WTC11 (cell line): ENCODE measurements around the gene SNAP47. TPM values are rescaled to one million over a fixed set of nuclear protein-coding genes. Genes with fewer than 3 reads are reported as not detected.

Source experiments
- ATAC-seq: fragments of 200-7000 bp; cut with Tn5 transposase; 2 replicates; pipeline ENCODE4 v1.10.0; 2021; ENCODE audit warnings: mild to moderate bottlenecking, moderate library complexity
- CTCF ChIA-PET: fragments of 300-600 bp; sonication (Branson Sonifier 250); formaldehyde crosslinking; loops from one replicate; lab custom pipeline; 2021; ENCODE audit warnings: antibody characterized with exemption; lab: Charles Lee
- POLR2A ChIA-PET: fragments of 350-600 bp; sonication (Branson Sonifier 250); formaldehyde crosslinking; loops from one replicate; lab custom pipeline; 2021; ENCODE audit warnings: antibody characterized with exemption; lab: Charles Lee
- DNase-seq: peaks from one replicate; pipeline ENCODE4 v3.0.0; 2021; ENCODE audit warnings: low spot score
- H3K27ac Mint-ChIP-seq: 2 replicates; pipeline ENCODE4 v1.8.0; 2021; ENCODE audit warnings: mixed read lengths
- H3K27me3 Mint-ChIP-seq: 2 replicates; pipeline ENCODE4 v1.8.0; 2021; ENCODE audit warnings: low read depth, mild to moderate bottlenecking, moderate library complexity, mixed read lengths
- H3K36me3 Mint-ChIP-seq: 2 replicates; pipeline ENCODE4 v1.8.0; 2021; ENCODE audit warnings: mixed read lengths
- H3K4me1 Mint-ChIP-seq: 2 replicates; pipeline ENCODE4 v1.8.0; 2022; ENCODE audit warnings: mixed read lengths
- H3K4me3 Mint-ChIP-seq: 2 replicates; pipeline ENCODE4 v1.8.0; 2021; ENCODE audit warnings: mild to moderate bottlenecking, moderate library complexity, mixed read lengths
- H3K9me3 Mint-ChIP-seq: 2 replicates; pipeline ENCODE4 v1.8.0; 2021; ENCODE audit warnings: mixed read lengths
- ELF4 ChIP-seq: sonication (generic); formaldehyde crosslinking; IDR thresholded peaks from 2 replicates; pipeline ENCODE4 v1.8.1; 2022; ENCODE audit warnings: low read depth, mild to moderate bottlenecking, moderate library complexity, missing genetic modification reagents
- FOXP1 ChIP-seq: sonication (generic); formaldehyde crosslinking; IDR thresholded peaks from 2 replicates; pipeline ENCODE4 v1.8.0; 2022; ENCODE audit warnings: missing genetic modification reagents, mild to moderate bottlenecking, moderate library complexity, borderline replicate concordance
- GABPB1 ChIP-seq: sonication (generic); formaldehyde crosslinking; IDR thresholded peaks from 2 replicates; pipeline ENCODE4 v1.8.1; 2023; ENCODE audit warnings: mild to moderate bottlenecking, missing genetic modification reagents
- JAZF1 ChIP-seq: fragments of 250-450 bp; sonication (Bioruptor Pico); IDR thresholded peaks from 2 replicates; pipeline ENCODE4 v1.9.0; 2021; ENCODE audit warnings: moderate library complexity, mild to moderate bottlenecking, inconsistent platforms
- OVOL2 ChIP-seq: fragments of 250-450 bp; sonication (Bioruptor Pico); IDR thresholded peaks from 2 replicates; pipeline ENCODE4 v1.9.0; 2021; ENCODE audit warnings: mild to moderate bottlenecking, borderline replicate concordance
- SP1 ChIP-seq: sonication (generic); formaldehyde crosslinking; conservative IDR thresholded peaks from 2 replicates; pipeline ENCODE4 v1.8.1; 2022; ENCODE audit warnings: missing genetic modification reagents
- TP53 ChIP-seq: sonication (generic); formaldehyde crosslinking; IDR thresholded peaks from 2 replicates; pipeline ENCODE4 v1.8.1; 2023; ENCODE audit warnings: mild to moderate bottlenecking, missing genetic modification reagents
- ZNF219 ChIP-seq: sonication (generic); formaldehyde crosslinking; IDR thresholded peaks from 2 replicates; pipeline ENCODE4 v1.8.0; 2023; ENCODE audit warnings: missing genetic modification reagents, mild to moderate bottlenecking, borderline replicate concordance
- ZNF423 ChIP-seq: fragments of 250-450 bp; sonication (Bioruptor Pico); IDR thresholded peaks from 2 replicates; pipeline ENCODE4 v2.1.2; 2022; ENCODE audit warnings: mild to moderate bottlenecking, moderate library complexity
- ZNF671 ChIP-seq: fragments of 250-450 bp; sonication (Bioruptor Pico); IDR thresholded peaks from 2 replicates; pipeline ENCODE4 v1.8.0; 2021; ENCODE audit warnings: mild to moderate bottlenecking
- total RNA-seq: library from RNA; stranded (reverse); gene quantifications from 3 replicates; pipeline ENCODE4 v1.2.3, GENCODE V29; 2021
- TF ChIP-seq, protein P1 (sequence below): sonication (generic); formaldehyde crosslinking; IDR thresholded peaks from 2 replicates; pipeline ENCODE4 v1.8.1; 2023; ENCODE audit warnings: mild to moderate bottlenecking, missing genetic modification reagents
- TF ChIP-seq, protein P2 (sequence below): sonication (generic); formaldehyde crosslinking; IDR thresholded peaks from 2 replicates; pipeline ENCODE4 v1.8.1; 2022; ENCODE audit warnings: low read depth, missing genetic modification reagents, borderline replicate concordance
- TF ChIP-seq, protein P3 (sequence below): fragments of 250-450 bp; sonication (Bioruptor Pico); IDR thresholded peaks from 2 replicates; pipeline ENCODE4 v1.8.0; 2021; ENCODE audit warnings: mild to moderate bottlenecking
- TF ChIP-seq, protein P4 (sequence below): fragments of 250-450 bp; sonication (Bioruptor Pico); conservative IDR thresholded peaks from 2 replicates; pipeline ENCODE4 v1.9.0; 2021; ENCODE audit warnings: mild to moderate bottlenecking
- TF ChIP-seq, protein P5 (sequence below): fragments of 250-450 bp; sonication (Bioruptor Pico); IDR thresholded peaks from 2 replicates; pipeline ENCODE4 v1.9.0; 2021; ENCODE audit warnings: mild to moderate bottlenecking, borderline replicate concordance
- TF ChIP-seq, protein P6 (sequence below): sonication (generic); formaldehyde crosslinking; IDR thresholded peaks from 2 replicates; pipeline ENCODE4 v1.8.0; 2023; ENCODE audit warnings: mild to moderate bottlenecking, missing genetic modification reagents
- TF ChIP-seq, protein P7 (sequence below): sonication (generic); formaldehyde crosslinking; IDR thresholded peaks from 2 replicates; pipeline ENCODE4 v1.8.0; 2022; ENCODE audit warnings: mild to moderate bottlenecking, missing genetic modification reagents
- TF ChIP-seq, protein P8 (sequence below): sonication (generic); formaldehyde crosslinking; IDR thresholded peaks from 2 replicates; pipeline ENCODE4 v1.8.0; 2023; ENCODE audit warnings: missing genetic modification reagents

The SNAP47 gene
- total RNA-seq, 1 experiment from 2014 or later: 50.8 TPM

DNA sequence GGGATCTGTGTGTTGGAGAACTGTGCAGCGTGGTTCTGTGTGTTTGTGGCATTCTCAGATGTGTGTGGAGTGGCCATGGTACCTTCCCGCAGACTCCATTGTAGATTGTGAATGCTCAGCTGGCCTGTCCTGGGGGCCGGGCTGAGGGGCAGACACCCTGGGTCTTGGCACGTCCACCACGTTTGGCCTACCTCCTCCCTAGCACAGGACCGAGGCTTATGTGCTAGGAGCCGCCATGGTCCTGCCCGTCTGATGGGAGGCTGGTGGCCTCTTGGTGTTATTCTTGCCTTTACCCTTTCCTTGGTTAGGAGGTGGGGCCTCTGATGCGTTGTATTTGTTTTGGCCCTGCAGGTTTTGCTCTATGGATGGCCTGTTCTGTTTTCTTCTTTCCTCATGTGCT is 25.1 kb downstream of the SNAP47 start (continued):
- TF ChIP-seq ZNF423 (CRISPR knock-in tag): no peak
- no peak for TF ChIP-seq GABPB1 (CRISPR knock-in tag)
- TF ChIP-seq TP53: no peak
- TF ChIP-seq, protein P1, sequence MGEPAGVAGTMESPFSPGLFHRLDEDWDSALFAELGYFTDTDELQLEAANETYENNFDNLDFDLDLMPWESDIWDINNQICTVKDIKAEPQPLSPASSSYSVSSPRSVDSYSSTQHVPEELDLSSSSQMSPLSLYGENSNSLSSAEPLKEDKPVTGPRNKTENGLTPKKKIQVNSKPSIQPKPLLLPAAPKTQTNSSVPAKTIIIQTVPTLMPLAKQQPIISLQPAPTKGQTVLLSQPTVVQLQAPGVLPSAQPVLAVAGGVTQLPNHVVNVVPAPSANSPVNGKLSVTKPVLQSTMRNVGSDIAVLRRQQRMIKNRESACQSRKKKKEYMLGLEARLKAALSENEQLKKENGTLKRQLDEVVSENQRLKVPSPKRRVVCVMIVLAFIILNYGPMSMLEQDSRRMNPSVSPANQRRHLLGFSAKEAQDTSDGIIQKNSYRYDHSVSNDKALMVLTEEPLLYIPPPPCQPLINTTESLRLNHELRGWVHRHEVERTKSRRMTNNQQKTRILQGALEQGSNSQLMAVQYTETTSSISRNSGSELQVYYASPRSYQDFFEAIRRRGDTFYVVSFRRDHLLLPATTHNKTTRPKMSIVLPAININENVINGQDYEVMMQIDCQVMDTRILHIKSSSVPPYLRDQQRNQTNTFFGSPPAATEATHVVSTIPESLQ: no peak
- TF ChIP-seq OVOL2 (CRISPR knock-in tag): no peak
- TF ChIP-seq, protein P2, sequence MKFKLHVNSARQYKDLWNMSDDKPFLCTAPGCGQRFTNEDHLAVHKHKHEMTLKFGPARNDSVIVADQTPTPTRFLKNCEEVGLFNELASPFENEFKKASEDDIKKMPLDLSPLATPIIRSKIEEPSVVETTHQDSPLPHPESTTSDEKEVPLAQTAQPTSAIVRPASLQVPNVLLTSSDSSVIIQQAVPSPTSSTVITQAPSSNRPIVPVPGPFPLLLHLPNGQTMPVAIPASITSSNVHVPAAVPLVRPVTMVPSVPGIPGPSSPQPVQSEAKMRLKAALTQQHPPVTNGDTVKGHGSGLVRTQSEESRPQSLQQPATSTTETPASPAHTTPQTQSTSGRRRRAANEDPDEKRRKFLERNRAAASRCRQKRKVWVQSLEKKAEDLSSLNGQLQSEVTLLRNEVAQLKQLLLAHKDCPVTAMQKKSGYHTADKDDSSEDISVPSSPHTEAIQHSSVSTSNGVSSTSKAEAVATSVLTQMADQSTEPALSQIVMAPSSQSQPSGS (CRISPR knock-in tag): no peak
- TF ChIP-seq ZNF219 (CRISPR knock-in tag): no peak

DNA sequence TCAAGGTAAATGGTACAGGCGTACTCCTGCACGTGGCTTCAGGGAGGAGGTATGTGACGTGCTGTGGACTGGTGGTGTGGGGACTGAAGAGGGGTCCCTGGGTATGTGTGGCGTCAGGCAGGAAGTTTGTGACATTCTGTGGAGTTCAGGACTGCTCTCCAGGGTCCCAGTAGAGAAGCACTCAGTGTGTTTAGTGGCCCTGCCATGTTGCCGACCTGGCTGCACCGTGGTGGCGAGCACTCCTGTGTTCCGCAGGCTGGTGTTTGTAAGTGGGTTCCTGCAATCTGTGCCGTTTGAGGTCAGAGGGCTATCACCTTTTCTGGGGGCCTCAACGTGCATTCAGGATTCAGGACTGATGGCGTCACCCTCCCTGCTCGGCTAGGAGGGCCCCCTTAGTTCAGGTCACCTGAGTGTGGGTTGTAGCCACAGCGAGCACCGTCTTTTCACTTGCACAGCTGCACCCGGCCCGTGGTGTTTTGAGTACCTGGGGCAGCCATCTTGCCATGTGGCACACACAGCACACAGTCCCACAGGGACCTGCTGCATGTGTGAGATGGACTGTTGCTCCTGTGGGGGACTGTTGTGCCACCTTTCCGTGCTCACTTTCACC is 26.5 kb downstream of the SNAP47 start:
- TF ChIP-seq FOXP1 (CRISPR knock-in tag) (no peak), ELF4 (CRISPR knock-in tag) (no peak), ZNF671 (CRISPR knock-in tag) (no peak), JAZF1 (no peak), SP1 (CRISPR knock-in tag) (no peak)
- TF ChIP-seq, protein P2 (CRISPR knock-in tag): no peak
- TF ChIP-seq, protein P3, sequence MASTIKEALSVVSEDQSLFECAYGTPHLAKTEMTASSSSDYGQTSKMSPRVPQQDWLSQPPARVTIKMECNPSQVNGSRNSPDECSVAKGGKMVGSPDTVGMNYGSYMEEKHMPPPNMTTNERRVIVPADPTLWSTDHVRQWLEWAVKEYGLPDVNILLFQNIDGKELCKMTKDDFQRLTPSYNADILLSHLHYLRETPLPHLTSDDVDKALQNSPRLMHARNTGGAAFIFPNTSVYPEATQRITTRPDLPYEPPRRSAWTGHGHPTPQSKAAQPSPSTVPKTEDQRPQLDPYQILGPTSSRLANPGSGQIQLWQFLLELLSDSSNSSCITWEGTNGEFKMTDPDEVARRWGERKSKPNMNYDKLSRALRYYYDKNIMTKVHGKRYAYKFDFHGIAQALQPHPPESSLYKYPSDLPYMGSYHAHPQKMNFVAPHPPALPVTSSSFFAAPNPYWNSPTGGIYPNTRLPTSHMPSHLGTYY: no peak
- TF ChIP-seq, protein P4, sequence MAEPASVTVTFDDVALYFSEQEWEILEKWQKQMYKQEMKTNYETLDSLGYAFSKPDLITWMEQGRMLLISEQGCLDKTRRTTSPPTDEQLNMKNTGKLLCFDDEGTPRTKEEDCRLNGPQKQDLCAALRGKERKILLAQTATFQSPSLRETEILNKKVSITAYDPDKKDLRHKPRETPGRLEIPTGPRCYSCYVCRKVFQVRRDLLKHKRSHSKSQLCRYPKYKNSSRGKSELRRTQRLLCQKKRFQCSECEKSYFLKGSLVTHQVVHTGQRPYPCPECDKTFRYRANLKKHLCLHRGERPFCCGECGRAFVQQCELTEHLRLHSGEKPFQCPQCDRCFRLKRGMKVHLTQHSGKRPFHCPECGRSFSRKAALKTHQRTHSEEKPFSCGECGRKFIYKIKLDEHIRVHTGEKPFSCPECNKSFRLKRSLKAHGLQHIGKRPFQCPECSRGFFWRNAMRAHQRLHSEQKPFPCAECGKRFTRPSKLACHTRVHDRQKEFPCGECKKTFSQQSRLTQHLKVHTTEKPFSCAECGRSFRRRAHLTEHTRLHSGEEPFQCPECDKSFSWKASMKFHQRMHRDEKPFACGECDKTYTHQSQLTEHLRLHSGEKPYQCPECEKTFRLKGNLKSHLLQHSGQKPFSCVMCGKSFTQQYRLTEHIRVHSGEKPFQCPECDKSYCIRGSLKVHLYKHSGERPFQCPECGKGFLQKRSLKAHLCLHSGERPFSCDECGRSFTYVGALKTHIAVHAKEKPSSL (CRISPR knock-in tag): no peak
- TF ChIP-seq, protein P5, sequence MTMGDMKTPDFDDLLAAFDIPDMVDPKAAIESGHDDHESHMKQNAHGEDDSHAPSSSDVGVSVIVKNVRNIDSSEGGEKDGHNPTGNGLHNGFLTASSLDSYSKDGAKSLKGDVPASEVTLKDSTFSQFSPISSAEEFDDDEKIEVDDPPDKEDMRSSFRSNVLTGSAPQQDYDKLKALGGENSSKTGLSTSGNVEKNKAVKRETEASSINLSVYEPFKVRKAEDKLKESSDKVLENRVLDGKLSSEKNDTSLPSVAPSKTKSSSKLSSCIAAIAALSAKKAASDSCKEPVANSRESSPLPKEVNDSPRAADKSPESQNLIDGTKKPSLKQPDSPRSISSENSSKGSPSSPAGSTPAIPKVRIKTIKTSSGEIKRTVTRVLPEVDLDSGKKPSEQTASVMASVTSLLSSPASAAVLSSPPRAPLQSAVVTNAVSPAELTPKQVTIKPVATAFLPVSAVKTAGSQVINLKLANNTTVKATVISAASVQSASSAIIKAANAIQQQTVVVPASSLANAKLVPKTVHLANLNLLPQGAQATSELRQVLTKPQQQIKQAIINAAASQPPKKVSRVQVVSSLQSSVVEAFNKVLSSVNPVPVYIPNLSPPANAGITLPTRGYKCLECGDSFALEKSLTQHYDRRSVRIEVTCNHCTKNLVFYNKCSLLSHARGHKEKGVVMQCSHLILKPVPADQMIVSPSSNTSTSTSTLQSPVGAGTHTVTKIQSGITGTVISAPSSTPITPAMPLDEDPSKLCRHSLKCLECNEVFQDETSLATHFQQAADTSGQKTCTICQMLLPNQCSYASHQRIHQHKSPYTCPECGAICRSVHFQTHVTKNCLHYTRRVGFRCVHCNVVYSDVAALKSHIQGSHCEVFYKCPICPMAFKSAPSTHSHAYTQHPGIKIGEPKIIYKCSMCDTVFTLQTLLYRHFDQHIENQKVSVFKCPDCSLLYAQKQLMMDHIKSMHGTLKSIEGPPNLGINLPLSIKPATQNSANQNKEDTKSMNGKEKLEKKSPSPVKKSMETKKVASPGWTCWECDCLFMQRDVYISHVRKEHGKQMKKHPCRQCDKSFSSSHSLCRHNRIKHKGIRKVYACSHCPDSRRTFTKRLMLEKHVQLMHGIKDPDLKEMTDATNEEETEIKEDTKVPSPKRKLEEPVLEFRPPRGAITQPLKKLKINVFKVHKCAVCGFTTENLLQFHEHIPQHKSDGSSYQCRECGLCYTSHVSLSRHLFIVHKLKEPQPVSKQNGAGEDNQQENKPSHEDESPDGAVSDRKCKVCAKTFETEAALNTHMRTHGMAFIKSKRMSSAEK (CRISPR knock-in tag): no peak
- TF ChIP-seq, protein P6, sequence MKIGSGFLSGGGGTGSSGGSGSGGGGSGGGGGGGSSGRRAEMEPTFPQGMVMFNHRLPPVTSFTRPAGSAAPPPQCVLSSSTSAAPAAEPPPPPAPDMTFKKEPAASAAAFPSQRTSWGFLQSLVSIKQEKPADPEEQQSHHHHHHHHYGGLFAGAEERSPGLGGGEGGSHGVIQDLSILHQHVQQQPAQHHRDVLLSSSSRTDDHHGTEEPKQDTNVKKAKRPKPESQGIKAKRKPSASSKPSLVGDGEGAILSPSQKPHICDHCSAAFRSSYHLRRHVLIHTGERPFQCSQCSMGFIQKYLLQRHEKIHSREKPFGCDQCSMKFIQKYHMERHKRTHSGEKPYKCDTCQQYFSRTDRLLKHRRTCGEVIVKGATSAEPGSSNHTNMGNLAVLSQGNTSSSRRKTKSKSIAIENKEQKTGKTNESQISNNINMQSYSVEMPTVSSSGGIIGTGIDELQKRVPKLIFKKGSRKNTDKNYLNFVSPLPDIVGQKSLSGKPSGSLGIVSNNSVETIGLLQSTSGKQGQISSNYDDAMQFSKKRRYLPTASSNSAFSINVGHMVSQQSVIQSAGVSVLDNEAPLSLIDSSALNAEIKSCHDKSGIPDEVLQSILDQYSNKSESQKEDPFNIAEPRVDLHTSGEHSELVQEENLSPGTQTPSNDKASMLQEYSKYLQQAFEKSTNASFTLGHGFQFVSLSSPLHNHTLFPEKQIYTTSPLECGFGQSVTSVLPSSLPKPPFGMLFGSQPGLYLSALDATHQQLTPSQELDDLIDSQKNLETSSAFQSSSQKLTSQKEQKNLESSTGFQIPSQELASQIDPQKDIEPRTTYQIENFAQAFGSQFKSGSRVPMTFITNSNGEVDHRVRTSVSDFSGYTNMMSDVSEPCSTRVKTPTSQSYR (CRISPR knock-in tag): no peak
- TF ChIP-seq, protein P7, sequence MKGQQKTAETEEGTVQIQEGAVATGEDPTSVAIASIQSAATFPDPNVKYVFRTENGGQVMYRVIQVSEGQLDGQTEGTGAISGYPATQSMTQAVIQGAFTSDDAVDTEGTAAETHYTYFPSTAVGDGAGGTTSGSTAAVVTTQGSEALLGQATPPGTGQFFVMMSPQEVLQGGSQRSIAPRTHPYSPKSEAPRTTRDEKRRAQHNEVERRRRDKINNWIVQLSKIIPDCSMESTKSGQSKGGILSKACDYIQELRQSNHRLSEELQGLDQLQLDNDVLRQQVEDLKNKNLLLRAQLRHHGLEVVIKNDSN (CRISPR knock-in tag): no peak
- TF ChIP-seq, protein P8, sequence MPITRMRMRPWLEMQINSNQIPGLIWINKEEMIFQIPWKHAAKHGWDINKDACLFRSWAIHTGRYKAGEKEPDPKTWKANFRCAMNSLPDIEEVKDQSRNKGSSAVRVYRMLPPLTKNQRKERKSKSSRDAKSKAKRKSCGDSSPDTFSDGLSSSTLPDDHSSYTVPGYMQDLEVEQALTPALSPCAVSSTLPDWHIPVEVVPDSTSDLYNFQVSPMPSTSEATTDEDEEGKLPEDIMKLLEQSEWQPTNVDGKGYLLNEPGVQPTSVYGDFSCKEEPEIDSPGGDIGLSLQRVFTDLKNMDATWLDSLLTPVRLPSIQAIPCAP (CRISPR knock-in tag): no peak
- peaks cover 38% of the 10 kb centered on the region for H3K36me3 Mint-ChIP-seq
- POLR2A ChIA-PET: no interaction called here
- H3K27ac Mint-ChIP-seq: no peak overlapping the region
- no peaks in the 10 kb centered on the region for H3K4me1 Mint-ChIP-seq
- no peaks in the 10 kb centered on the region for H3K9me3 Mint-ChIP-seq
- no peak overlapping the region for H3K4me3 Mint-ChIP-seq
- DNase-seq: no peak
- CTCF ChIA-PET: interaction anchor here (0.7 to 2.0 kb wide), 13 partner anchors 13 to 281 kb away, joined by 3 to 21 read pairs (median 4); partner anchors contain the start of gene WNT9A
- H3K27me3 Mint-ChIP-seq: no peaks in the 10 kb centered on the region
- no peak for ATAC-seq
